HCT116 (cell line): ENCODE measurements around the gene DBP. TPM values are rescaled to one million over a fixed set of nuclear protein-coding genes. Genes with fewer than 3 reads are reported as not detected.

Source experiments
- ATAC-seq: fragments of 200-7000 bp; cut with Tn5 transposase; 2 replicates; pipeline ENCODE4 v1.9.1; 2020; ENCODE audit warnings: mild to moderate bottlenecking, moderate library complexity
- BruUV-seq: library from RNA; stranded (reverse); fragments of 400-500 nt; replicated peaks from 2 replicates; lab custom pipeline; 2021; lab: Mats Ljungman, UMichigan
- CTCF ChIA-PET: fragments of 300-600 bp; sonication (Branson Sonifier 250); formaldehyde crosslinking; loops from one replicate; lab custom pipeline; 2021; ENCODE audit warnings: antibody characterized with exemption; lab: Charles Lee
- POLR2A ChIA-PET: fragments of 300-600, 350-600 bp; sonication (Branson Sonifier 250); formaldehyde crosslinking; loops from one replicate; lab custom pipeline; 2021; ENCODE audit warnings: antibody characterized with exemption; lab: Charles Lee
- RAD21 ChIA-PET, 2 experiments: fragments of 300-600 bp; sonication (Branson Sonifier 250); formaldehyde crosslinking; loops; one replicate each; lab custom pipeline; 2023; ENCODE audit warnings: low total read pairs in 2 of 2; ENCODE audit not compliant: uncharacterized antibody in 2 of 2, unreplicated experiment in 2 of 2, low non-redundant PET in 1 of 2; lab: Charles Lee
- DNase-seq: peaks from one replicate; pipeline ENCODE4 v3.0.0-alpha.2; 2010; ENCODE audit warnings: low read depth, low spot score
- H2AFZ ChIP-seq: fragments of 200-600 bp; shearing (Covaris generic), sonication (generic); 2 replicates; pipeline ENCODE4 v1.6.1; 2017; ENCODE audit warnings: low read depth, mixed run types, mixed read lengths, antibody characterized with exemption, low read length; ENCODE audit not compliant: poor library complexity, severe bottlenecking
- H3K27ac ChIP-seq: 2 replicates; pipeline ENCODE4 v1.5.1; 2012; ENCODE audit warnings: low read depth, low read length
- H3K27me3 ChIP-seq: fragments of 200-600 bp; sonication (generic); 2 replicates; pipeline ENCODE4 v1.6.1; 2016; ENCODE audit warnings: mixed run types, low read length, mixed read lengths; ENCODE audit not compliant: insufficient read depth
- H3K36me3 ChIP-seq, 2 experiments: fragments of 200-500 bp in 1 of 2; fragments of 200-600 bp in 1 of 2; sonication (Bioruptor generic) in 1 of 2; sonication (generic) in 1 of 2; 2 replicates each; pipeline versions ENCODE4 v1.5.1 to v1.6.1; 2014 to 2016; ENCODE audit warnings: low read length in 2 of 2, inconsistent platforms in 1 of 2, mixed read lengths in 1 of 2, mixed run types in 1 of 2; ENCODE audit not compliant: insufficient read depth in 2 of 2, control insufficient read depth in 1 of 2
- H3K4me1 ChIP-seq, 2 experiments: fragments of 200-600 bp in 1 of 2; sonication (generic) in 1 of 2; 2 replicates each; pipeline versions ENCODE4 v1.5.1 to v1.6.1; 2012 to 2017; ENCODE audit warnings: low read length in 2 of 2, inconsistent platforms in 1 of 2, mild to moderate bottlenecking in 1 of 2, mixed read lengths in 1 of 2, mixed run types in 1 of 2, moderate library complexity in 1 of 2; ENCODE audit not compliant: insufficient read depth in 2 of 2, control insufficient read depth in 1 of 2
- H3K4me2 ChIP-seq: fragments of 200-600 bp; sonication (generic); 2 replicates; pipeline ENCODE4 v1.6.1; 2017; ENCODE audit warnings: mixed run types, low read length, mixed read lengths
- H3K4me3 ChIP-seq, 2 experiments: fragments of 200-600 bp in 1 of 2; sonication (generic) in 1 of 2; replicated peaks in 1 of 2; 2 replicates each; pipeline ENCODE4 v1.5.1; 2011 to 2016; ENCODE audit warnings: low read length in 2 of 2, control low read depth in 1 of 2, low read depth in 1 of 2, mild to moderate bottlenecking in 1 of 2, mixed read lengths in 1 of 2, mixed run types in 1 of 2
- H3K79me2 ChIP-seq: fragments of 200-600 bp; sonication (generic); 2 replicates; pipeline ENCODE4 v1.6.1; 2017; ENCODE audit warnings: mild to moderate bottlenecking, mixed run types, low read length, moderate library complexity, mixed read lengths; ENCODE audit not compliant: insufficient read depth
- H3K9ac ChIP-seq: fragments of 200-600 bp; sonication (generic); 2 replicates; pipeline ENCODE4 v1.6.1; 2016; ENCODE audit warnings: low read length, mixed read lengths
- H3K9me2 ChIP-seq: fragments of 200-600 bp; sonication (generic), shearing (Covaris generic); 2 replicates; pipeline ENCODE4 v1.6.1; 2017; ENCODE audit warnings: mixed run types, mild to moderate bottlenecking, moderate library complexity; ENCODE audit not compliant: insufficient read depth
- H3K9me3 ChIP-seq, 2 experiments: fragments of 200-500 bp in 1 of 2; fragments of 200-600 bp in 1 of 2; sonication (Bioruptor generic) in 1 of 2; sonication (generic) in 1 of 2; 2 replicates each; pipeline ENCODE4 v1.6.1; 2014 to 2017; ENCODE audit warnings: low read length in 2 of 2, mixed read lengths in 2 of 2, inconsistent platforms in 1 of 2, low read depth in 1 of 2, mild to moderate bottlenecking in 1 of 2, mixed run types in 1 of 2, moderate library complexity in 1 of 2; ENCODE audit not compliant: control insufficient read depth in 1 of 2, insufficient read depth in 1 of 2
- H4K20me1 ChIP-seq: fragments of 200-600 bp; sonication (generic), shearing (Covaris generic); 2 replicates; pipeline ENCODE4 v1.6.1; 2017; ENCODE audit warnings: mixed run types, mild to moderate bottlenecking, moderate library complexity; ENCODE audit not compliant: insufficient read depth
- EZH2phosphoT487 ChIP-seq: fragments of 200-600 bp; IDR thresholded peaks from 2 replicates; pipeline ENCODE4 v1.6.1; 2018; ENCODE audit warnings: antibody characterized with exemption, borderline replicate concordance
- POLR2AphosphoS5 ChIP-seq: IDR thresholded peaks from 2 replicates; pipeline ENCODE4 v1.6.1; 2011; ENCODE audit warnings: mild to moderate bottlenecking, low read depth, low read length, moderate library complexity
- intact Hi-C: fragments of 100-400 bp; cut with micrococcal nuclease; formaldehyde crosslinking; loops from 2 replicates; pipeline ENCODE4 v1.10.0; 2022
- total RNA-seq: library from RNA; stranded (reverse); gene quantifications from one replicate; pipeline ENCODE4 v1.2.1, GENCODE V29; 2021; ENCODE audit not compliant: unreplicated experiment
- TF ChIP-seq, protein P1 (sequence below): IDR thresholded peaks from 2 replicates; pipeline ENCODE4 v1.6.1; 2012
- TF ChIP-seq, protein P2 (sequence below): IDR thresholded peaks from 2 replicates; pipeline ENCODE4 v1.6.1; 2012; ENCODE audit warnings: low read depth

DBP gene
- total RNA-seq, 1 experiment from 2014 or later: 45.9 TPM

- intact Hi-C loops: no loop called here
- peaks cover 50% of the 10 kb centered on the region for H3K79me2 ChIP-seq
- BruUV-seq: no TSS peak
- peaks cover 34% of the 10 kb centered on the region; the same call in 1 of the 2 replicates for H4K20me1 ChIP-seq
- ChIA-PET RAD21 (no interaction called here), POLR2A (interaction anchor here (1.2 to 2.0 kb wide), 3 partner anchors 13 to 226 kb away, joined by 3 to 9 read pairs (median 3); partner anchors contain the start of gene DBP), CTCF (no interaction called here)
- ATAC-seq: no peak
- peak overlapping the region; percentile 86 for H3K27ac ChIP-seq
- H3K36me3 ChIP-seq: peaks cover 20 to 37% of the 10 kb centered on the region in 2 experiments
- H3K27me3 ChIP-seq: no peaks in the 10 kb centered on the region
- H3K4me1 ChIP-seq: peaks cover 33 to 52% of the 10 kb centered on the region in 2 experiments
- peak overlapping the region in 1 of 2 experiments; percentile 37; a peak in 2 of 4 replicates for H3K4me3 ChIP-seq
- DNase-seq: no peak
- TF ChIP-seq, protein P1, sequence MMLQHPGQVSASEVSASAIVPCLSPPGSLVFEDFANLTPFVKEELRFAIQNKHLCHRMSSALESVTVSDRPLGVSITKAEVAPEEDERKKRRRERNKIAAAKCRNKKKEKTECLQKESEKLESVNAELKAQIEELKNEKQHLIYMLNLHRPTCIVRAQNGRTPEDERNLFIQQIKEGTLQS: no peak
- no peak; the same call in 1 of the 2 replicates for TF ChIP-seq POLR2AphosphoS5
- no peak for TF ChIP-seq EZH2phosphoT487
- TF ChIP-seq, protein P2, sequence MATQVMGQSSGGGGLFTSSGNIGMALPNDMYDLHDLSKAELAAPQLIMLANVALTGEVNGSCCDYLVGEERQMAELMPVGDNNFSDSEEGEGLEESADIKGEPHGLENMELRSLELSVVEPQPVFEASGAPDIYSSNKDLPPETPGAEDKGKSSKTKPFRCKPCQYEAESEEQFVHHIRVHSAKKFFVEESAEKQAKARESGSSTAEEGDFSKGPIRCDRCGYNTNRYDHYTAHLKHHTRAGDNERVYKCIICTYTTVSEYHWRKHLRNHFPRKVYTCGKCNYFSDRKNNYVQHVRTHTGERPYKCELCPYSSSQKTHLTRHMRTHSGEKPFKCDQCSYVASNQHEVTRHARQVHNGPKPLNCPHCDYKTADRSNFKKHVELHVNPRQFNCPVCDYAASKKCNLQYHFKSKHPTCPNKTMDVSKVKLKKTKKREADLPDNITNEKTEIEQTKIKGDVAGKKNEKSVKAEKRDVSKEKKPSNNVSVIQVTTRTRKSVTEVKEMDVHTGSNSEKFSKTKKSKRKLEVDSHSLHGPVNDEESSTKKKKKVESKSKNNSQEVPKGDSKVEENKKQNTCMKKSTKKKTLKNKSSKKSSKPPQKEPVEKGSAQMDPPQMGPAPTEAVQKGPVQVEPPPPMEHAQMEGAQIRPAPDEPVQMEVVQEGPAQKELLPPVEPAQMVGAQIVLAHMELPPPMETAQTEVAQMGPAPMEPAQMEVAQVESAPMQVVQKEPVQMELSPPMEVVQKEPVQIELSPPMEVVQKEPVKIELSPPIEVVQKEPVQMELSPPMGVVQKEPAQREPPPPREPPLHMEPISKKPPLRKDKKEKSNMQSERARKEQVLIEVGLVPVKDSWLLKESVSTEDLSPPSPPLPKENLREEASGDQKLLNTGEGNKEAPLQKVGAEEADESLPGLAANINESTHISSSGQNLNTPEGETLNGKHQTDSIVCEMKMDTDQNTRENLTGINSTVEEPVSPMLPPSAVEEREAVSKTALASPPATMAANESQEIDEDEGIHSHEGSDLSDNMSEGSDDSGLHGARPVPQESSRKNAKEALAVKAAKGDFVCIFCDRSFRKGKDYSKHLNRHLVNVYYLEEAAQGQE: no peak
- H3K9me3 ChIP-seq: no peaks in the 10 kb centered on the region
- H3K9me2 ChIP-seq: no peaks in the 10 kb centered on the region
- H2AFZ ChIP-seq: no peak overlapping the region
- H3K9ac ChIP-seq: peak overlapping the region; percentile 99
- H3K4me2 ChIP-seq: peak overlapping the region; percentile 87
Measured at GRCh38 chr19:48616491-48617056, 20.6 kb downstream of the DBP start.
